GM12878 (cell line): ENCODE results near the gene PBRM1. TPM values are rescaled to one million over a fixed set of nuclear protein-coding genes. Genes with fewer than 3 reads are reported as not detected.

Experiments
- ATAC-seq: fragments of 200-7000 bp; cut with Tn5 transposase; 3 replicates; pipeline ENCODE4 v1.9.1; 2020; ENCODE audit warnings: mild to moderate bottlenecking, moderate library complexity
- BruUV-seq: library from RNA; stranded (reverse); fragments of 400-500 nt; replicated peaks from 2 replicates; lab custom pipeline; 2021; lab: Mats Ljungman, UMichigan
- CTCF ChIA-PET: fragments of 300-600 bp; sonication (Branson Sonifier 250); formaldehyde crosslinking; extraction: SDS; loops from one replicate; lab custom pipeline; 2021; ENCODE audit warnings: inconsistent platforms; lab: Yijun Ruan, JAX
- POLR2A ChIA-PET: fragments of 350-600 bp; formaldehyde crosslinking; extraction: SDS; loops from one replicate; lab custom pipeline; 2021; ENCODE audit warnings: inconsistent platforms; lab: Charles Lee
- RAD21 ChIA-PET: fragments of 300-600 bp; sonication (Branson Sonifier 250); formaldehyde crosslinking; loops from one replicate; lab custom pipeline; 2023; ENCODE audit warnings: antibody characterized with exemption; ENCODE audit not compliant: unreplicated experiment; lab: Charles Lee
- SMC1A ChIA-PET: fragments of 300-600 bp; sonication (Branson Sonifier 250); formaldehyde crosslinking; loops from one replicate; lab custom pipeline; 2023; ENCODE audit not compliant: unreplicated experiment, uncharacterized antibody; lab: Charles Lee
- DNase-seq: peaks from one replicate; pipeline ENCODE4 v3.0.0-alpha.2; 2011; ENCODE audit warnings: low read depth, low spot score
- FAIRE-seq: peaks from 3 replicates; lab custom pipeline; 2011; peaks lifted over from hg19 to GRCh38; lab: Jason Lieb, UNC
- H2AFZ ChIP-seq: 2 replicates; pipeline ENCODE4 v1.6.0; 2011; ENCODE audit warnings: low read depth, low read length, control low read depth; ENCODE audit not compliant: control insufficient read depth
- H3K27ac ChIP-seq: 2 replicates; pipeline ENCODE4 v1.5.1; 2011; ENCODE audit warnings: control low read depth; ENCODE audit not compliant: control insufficient read depth, insufficient read depth
- H3K27me3 ChIP-seq, 2 experiments: replicated peaks in 1 of 2; 2 replicates each; pipeline versions ENCODE4 v1.6.0 to v1.6.1; 2011; ENCODE audit warnings: low read length in 1 of 2; ENCODE audit not compliant: control insufficient read depth in 2 of 2, insufficient read depth in 2 of 2
- H3K36me3 ChIP-seq, 2 experiments: 2 replicates each; pipeline ENCODE4 v1.5.1; 2011; ENCODE audit warnings: low read length in 1 of 2; ENCODE audit not compliant: control insufficient read depth in 2 of 2, insufficient read depth in 2 of 2
- H3K4me1 ChIP-seq: 2 replicates; pipeline ENCODE4 v1.6.1; 2011; ENCODE audit warnings: mild to moderate bottlenecking, low read length, moderate library complexity, mixed read lengths; ENCODE audit not compliant: control insufficient read depth, insufficient read depth
- H3K4me2 ChIP-seq: 2 replicates; pipeline ENCODE4 v1.6.0; 2011; ENCODE audit warnings: control low read depth; ENCODE audit not compliant: control insufficient read depth, insufficient read depth
- H3K4me3 ChIP-seq: fragments of 200-600 bp; sonication (generic); 2 replicates; pipeline ENCODE4 v1.5.1; 2016
- H3K79me2 ChIP-seq: 2 replicates; pipeline ENCODE4 v1.6.0; 2011; ENCODE audit warnings: low read length; ENCODE audit not compliant: control insufficient read depth, insufficient read depth
- H3K9ac ChIP-seq: 2 replicates; pipeline ENCODE4 v1.8.0; 2011; ENCODE audit warnings: low read length, control low read depth, mixed read lengths; ENCODE audit not compliant: control insufficient read depth, insufficient read depth
- H3K9me3 ChIP-seq: replicated peaks from 3 replicates; pipeline ENCODE4 v1.5.1; 2011; ENCODE audit warnings: mild to moderate bottlenecking, low read length; ENCODE audit not compliant: control insufficient read depth, insufficient read depth
- H4K20me1 ChIP-seq: 2 replicates; pipeline ENCODE4 v1.6.0; 2011; ENCODE audit not compliant: control insufficient read depth, insufficient read depth
- ATF2 ChIP-seq: IDR thresholded peaks from 2 replicates; pipeline ENCODE4 v1.6.1; 2012; ENCODE audit warnings: low read length, inconsistent platforms
- BCL3 ChIP-seq: IDR thresholded peaks from 2 replicates; pipeline ENCODE4 v1.6.1; 2011; ENCODE audit warnings: borderline replicate concordance, low read depth, mild to moderate bottlenecking, moderate library complexity, low read length; ENCODE audit not compliant: insufficient read depth, poor library complexity, severe bottlenecking
- SMARCA5 ChIP-seq: fragments of 450-650 bp; IDR thresholded peaks from 2 replicates; pipeline ENCODE4 v1.6.1; 2017; ENCODE audit warnings: mild to moderate bottlenecking
- SP1 ChIP-seq: IDR thresholded peaks from one replicate; pipeline ENCODE4 v1.6.1; 2011; ENCODE audit warnings: low read depth, low read length
- USF1 ChIP-seq: IDR thresholded peaks from 2 replicates; pipeline ENCODE4 v1.6.1; 2011; ENCODE audit warnings: borderline replicate concordance, low read depth, mild to moderate bottlenecking, moderate library complexity, mixed read lengths, low read length; ENCODE audit not compliant: insufficient read depth; ENCODE audit errors: extremely low read length
- ZBTB40 ChIP-seq: fragments of 450-650 bp; IDR thresholded peaks from 2 replicates; pipeline ENCODE4 v1.6.1; 2016; ENCODE audit warnings: mild to moderate bottlenecking, moderate library complexity, borderline replicate concordance
- ZNF207 ChIP-seq: fragments of 450-650 bp; IDR thresholded peaks from 2 replicates; pipeline ENCODE4 v1.6.1; 2014; ENCODE audit warnings: antibody characterized with exemption, mild to moderate bottlenecking, borderline replicate concordance
- WGBS: methylation state at CpG from one replicate; pipeline ENCODE4 v1.1.6; 2016; ENCODE audit warnings: low lambda C conversion rate; ENCODE audit not compliant: insufficient replicate concordance, insufficient coverage; ENCODE audit errors: missing lambda C conversion rate; 5-methylcytosine and 5-hydroxymethylcytosine counted together
- in situ Hi-C: fragments of 300-500 bp; cut with MboI; formaldehyde crosslinking; loops from 9 replicates; pipeline ENCODE4 v1.14.3; 2018; ENCODE audit warnings: mixed read lengths
- intact Hi-C: fragments of 100-400 bp; cut with micrococcal nuclease; formaldehyde crosslinking; loops from one replicate; pipeline ENCODE4 v1.14.2; 2022; ENCODE audit not compliant: unreplicated experiment
- polyA plus RNA-seq, 11 experiments: library from polyadenylated mRNA; depleted of rRNA in 4 of 11; unstranded in 6 of 11; stranded (reverse) in 5 of 11; fragments of >200 nt; fragmentation: Nextera tagmentation in 4 of 11; fragmentation: Illumina TruSeq in 1 of 11; extraction: Ambion mirVana in 4 of 11; extraction: Trizol in 1 of 11; gene quantifications; 1 replicate in 1 of 11; 2 replicates in 10 of 11; pipeline versions ENCODE4 v1.2.1 to v1.2.3, GENCODE V29; 2011 to 2016; ENCODE audit warnings: inconsistent platforms in 2 of 11, missing spikeins in 2 of 11, low read depth in 1 of 11
- total RNA-seq, 4 experiments: library from RNA; depleted of rRNA in 3 of 4; stranded (reverse); fragments of >200 nt in 3 of 4; fragmentation: Illumina TruSeq in 1 of 4; extraction: Trizol in 1 of 4; gene quantifications; 2 replicates each; pipeline versions ENCODE4 v1.2.1 to v1.2.3, GENCODE V29; 2013 to 2021

Gene PBRM1
- total and polyA plus RNA-seq, 10 of the 15 experiments (the other 5 are each of a cell fraction or from before 2014, with no cell fraction given): 8.9 to 88.9 (median 39.3) TPM

GRCh38 chr3:52655895-52656294, 29.8 kb downstream of the PBRM1 start:
- ATAC-seq (no peak), FAIRE-seq (no peak), DNase-seq (no peak)
- Histone ChIP-seq H3K27me3 (no peaks in the 10 kb centered on the region), H3K27ac (no peak overlapping the region), H3K9ac (no peak overlapping the region), H4K20me1 (no peaks in the 10 kb centered on the region), H2AFZ (no peak overlapping the region), H3K9me3 (no peaks in the 10 kb centered on the region), H3K36me3 (peaks cover 6 to 22% of the 10 kb centered on the region in 2 experiments), H3K79me2 (no peaks in the 10 kb centered on the region), H3K4me1 (no peaks in the 10 kb centered on the region), H3K4me2 (no peak overlapping the region), H3K4me3 (no peak overlapping the region)
- no TSS peak for BruUV-seq
- WGBS: 96% methylated on average over 3 of the region's 3 CpGs
- SMC1A ChIA-PET: no interaction called here
- POLR2A ChIA-PET: no interaction called here
- in situ Hi-C loops (no loop called here), intact Hi-C loops (no loop called here)
- RAD21 ChIA-PET: no interaction called here
- CTCF ChIA-PET: no interaction called here
- TF ChIP-seq SMARCA5 (no peak), SP1 (no peak)

GRCh38 chr3:52651592-52651991, 34.1 kb downstream of the PBRM1 start:
- ATAC-seq: no peak
- Histone ChIP-seq H3K9ac (no peak overlapping the region), H3K4me2 (no peak overlapping the region), H3K4me3 (no peak overlapping the region), H2AFZ (no peak overlapping the region), H3K27me3 (no peaks in the 10 kb centered on the region), H3K9me3 (no peaks in the 10 kb centered on the region), H3K36me3 (peaks cover 8 to 17% of the 10 kb centered on the region in 2 experiments), H3K27ac (no peak overlapping the region), H3K4me1 (no peaks in the 10 kb centered on the region), H4K20me1 (no peaks in the 10 kb centered on the region), H3K79me2 (no peaks in the 10 kb centered on the region)
- in situ Hi-C loops: no loop called here
- intact Hi-C loops: no loop called here
- DNase-seq: no peak
- FAIRE-seq: no peak
- no TSS peak for BruUV-seq
- SMC1A ChIA-PET: interaction anchor here (1.3 kb wide), 2 partner anchors 25 to 27 kb away, joined by 4 to 5 read pairs; no protein-coding TSS in a partner anchor
- POLR2A ChIA-PET: no interaction called here
- CTCF ChIA-PET: interaction anchor here (0.9 to 1.7 kb wide), 6 partner anchors 12 to 92 kb away, joined by 3 to 5 read pairs (median 4); no protein-coding TSS in a partner anchor
- RAD21 ChIA-PET: no interaction called here
- TF ChIP-seq USF1: no peak
- no peak for TF ChIP-seq BCL3
- no peak for TF ChIP-seq ZNF207
- no peak for TF ChIP-seq ZBTB40
- no peak for TF ChIP-seq ATF2
